GM12801 (cell line): ENCODE measurements around the gene CTNNBIP1.

Experiments used
- CTCF ChIP-seq: IDR thresholded peaks from one replicate; pipeline ENCODE4 v1.5.1; 2011; ENCODE audit warnings: control low read depth; ENCODE audit not compliant: insufficient read length; ENCODE audit errors: extremely low read depth

CTNNBIP1 gene

GRCh38 chr1:9807541-9807940 lies 102.5 kb downstream of the CTNNBIP1 start:
- TF ChIP-seq CTCF: no peak

- TF ChIP-seq CTCF: no peak
Measured at GRCh38 chr1:9805006-9805508, 105.0 kb downstream of the CTNNBIP1 start.

- no peak for TF ChIP-seq CTCF
Measured at GRCh38 chr1:9801909-9802308, 108.2 kb downstream of the CTNNBIP1 start.
